ENCODE results near the gene SULT1C2. TPM values are rescaled to one million over a fixed set of nuclear protein-coding genes. Genes with fewer than 3 reads are reported as not detected.
"Not testable (repeated sequence)": the region's sequence is repeated elsewhere in the genome, so short reads cannot be mapped to it uniquely, and the experiment has no call there.

Gene SULT1C2
- total RNA-seq, 2 donors from 2014 or later: 1.8 TPM; not detected in 1

GRCh38 chr2:108349571-108349928 is 60.9 kb downstream of the SULT1C2 start:
- Histone ChIP-seq H3K27ac (no peak overlapping the region), H3K4me1 (replicated peaks) (peaks cover 3% of the 10 kb centered on the region), H3K36me3 (no peaks in the 10 kb centered on the region), H3K4me3 (no peak overlapping the region), H3K9me3 (no peaks in the 10 kb centered on the region), H3K27me3 (replicated peaks; ENCODE audit: insufficient read depth) (no peaks in the 10 kb centered on the region)
- intact Hi-C loops (cut with DNase I): no loop called here
- WGBS: 93% methylated on average over 2 of the region's 2 CpGs
- no peak for DNase-seq (ENCODE audit: low spot score)
- no peak for TF ChIP-seq POLR2A (IDR thresholded peaks at IDR 0.05)
- TF ChIP-seq POLR2AphosphoS5 (IDR thresholded peaks at IDR 0.05): no peak
- TF ChIP-seq CTCF (IDR thresholded peaks at IDR 0.05): no peak

- Histone ChIP-seq H3K4me3 (no peak overlapping the region), H3K36me3 (no peaks in the 10 kb centered on the region), H3K9me3 (no peaks in the 10 kb centered on the region), H3K4me1 (replicated peaks) (no peaks in the 10 kb centered on the region), H3K27ac (no peak overlapping the region), H3K27me3 (replicated peaks; ENCODE audit: insufficient read depth) (no peaks in the 10 kb centered on the region)
- no peak for TF ChIP-seq POLR2AphosphoS5 (IDR thresholded peaks at IDR 0.05)
- TF ChIP-seq CTCF (IDR thresholded peaks at IDR 0.05): no peak
- TF ChIP-seq POLR2A (IDR thresholded peaks at IDR 0.05): no peak
- intact Hi-C loops (cut with DNase I): loop anchor here (10.0 kb wide), 1 partner anchor 233 kb away; no protein-coding TSS in a partner anchor
- no peak for DNase-seq (ENCODE audit: low spot score)
Measured at GRCh38 chr2:108351889-108352288, 63.2 kb downstream of the SULT1C2 start.

GRCh38 chr2:108354136-108354535 is 65.4 kb downstream of the SULT1C2 start:
- TF ChIP-seq CTCF (IDR thresholded peaks at IDR 0.05) (no peak), POLR2AphosphoS5 (IDR thresholded peaks at IDR 0.05) (no peak)

GRCh38 chr2:108355906-108356734 is 67.4 kb downstream of the SULT1C2 start:
- Histone ChIP-seq H3K4me1 (replicated peaks) (no peaks in the 10 kb centered on the region), H3K4me3 (no peak overlapping the region), H3K27me3 (replicated peaks; ENCODE audit: insufficient read depth) (no peaks in the 10 kb centered on the region), H3K9me3 (no peaks in the 10 kb centered on the region), H3K27ac (no peak overlapping the region), H3K36me3 (no peaks in the 10 kb centered on the region)
- intact Hi-C loops (cut with DNase I): loop anchor here (10.0 kb wide), 1 partner anchor 229 kb away; no protein-coding TSS in a partner anchor
- 82% methylated on average over 2 of the region's 2 CpGs for WGBS
- TF ChIP-seq POLR2AphosphoS5 (IDR thresholded peaks at IDR 0.05) (no peak), CTCF (IDR thresholded peaks at IDR 0.05) (no peak), POLR2A (IDR thresholded peaks at IDR 0.05) (no peak)
- no peak for DNase-seq (ENCODE audit: low spot score)

More at GRCh38 chr2:108354136-108354535, 65.4 kb downstream of the SULT1C2 start:
- Histone ChIP-seq H3K27ac (no peak overlapping the region), H3K27me3 (replicated peaks; ENCODE audit: insufficient read depth) (no peaks in the 10 kb centered on the region), H3K4me3 (no peak overlapping the region), H3K9me3 (no peaks in the 10 kb centered on the region), H3K4me1 (replicated peaks) (no peaks in the 10 kb centered on the region), H3K36me3 (no peaks in the 10 kb centered on the region)
- intact Hi-C loops (cut with DNase I): loop anchor here (10.0 kb wide), 1 partner anchor 231 kb away; no protein-coding TSS in a partner anchor
- no peak for DNase-seq (ENCODE audit: low spot score)
- 76% methylated on average over 5 of the region's 5 CpGs for WGBS

- H3K27ac ChIP-seq; H3K27me3 ChIP-seq (replicated peaks; ENCODE audit: insufficient read depth); H3K9me3 ChIP-seq; H3K4me1 ChIP-seq (replicated peaks); DNase-seq (ENCODE audit: low spot score); H3K4me3 ChIP-seq; H3K36me3 ChIP-seq: not testable (repeated sequence)
- intact Hi-C loops (cut with DNase I): loop anchor here (10.0 kb wide), 1 partner anchor 225 kb away; no protein-coding TSS in a partner anchor
- 79% methylated on average over 1 of the region's 1 CpG for WGBS
Measured at GRCh38 chr2:108359336-108359735, 70.6 kb downstream of the SULT1C2 start.

Other genes starting within 250 kb of the SULT1C2 start
- not detected for gene SULT1C3, start 48.9 kb upstream of the SULT1C2 start, total RNA-seq
- 1 to 10 TPM in 1 of 2 donors, not detected in 1; 2.2 TPM for gene SULT1C4, start 89.1 kb downstream of the SULT1C2 start, total RNA-seq
- 10 to 100 TPM; 37.5 to 45.7 TPM for gene GCC2, start 160.3 kb downstream of the SULT1C2 start, total RNA-seq
- 10 to 100 TPM; 82.9 to 90.4 TPM for gene LIMS1, start 245.6 kb downstream of the SULT1C2 start, total RNA-seq

Measured in prostate gland (tissue), 2 donors.